ENCODE data around the gene PLA2G2D. TPM values are rescaled to one million over a fixed set of nuclear protein-coding genes. Genes with fewer than 3 reads are reported as not detected.

Gene PLA2G2D
- total RNA-seq, 1 donor from 2014 or later = 0.27 TPM

DNA sequence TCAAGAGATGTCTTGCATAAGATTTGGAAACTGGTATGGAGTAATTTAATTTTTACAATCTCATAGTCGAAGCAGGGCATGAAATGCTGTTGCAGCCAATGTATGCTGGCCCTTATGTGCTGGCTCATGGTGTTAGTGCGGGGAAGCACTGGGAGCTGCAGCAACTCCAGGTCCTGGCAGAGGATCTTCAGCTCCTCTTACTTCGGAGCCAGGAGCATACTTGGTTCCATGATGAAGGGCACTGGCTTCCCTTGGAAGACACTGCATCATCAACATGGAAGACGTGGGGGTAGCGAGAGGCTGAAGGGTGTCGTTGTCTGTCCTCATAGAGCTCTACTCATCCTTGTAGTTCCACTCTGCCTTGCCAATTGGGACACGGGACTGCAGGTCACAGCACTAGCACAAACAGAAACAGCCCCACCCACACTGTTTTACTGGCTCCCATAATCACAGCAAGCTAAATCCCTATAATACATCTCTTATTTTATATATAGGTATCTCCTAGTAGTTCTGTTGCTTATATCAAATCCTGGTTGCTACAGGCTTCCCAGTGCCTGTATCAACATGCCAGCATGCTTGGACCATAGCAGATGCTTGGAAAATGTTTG lies 22.4 kb downstream of the PLA2G2D start:
- no peaks in the 10 kb centered on the region for H3K27me3 ChIP-seq (ENCODE audit: low read depth)
- H3K27ac ChIP-seq = no peak overlapping the region
- no peak overlapping the region for H3K4me3 ChIP-seq
- ATAC-seq = no peak
- peaks cover 28% of the 10 kb centered on the region for H3K4me1 ChIP-seq
- no peak for DNase-seq
- intact Hi-C loops (cut with DNase I) = no loop called here
- H3K9me3 ChIP-seq = no peaks in the 10 kb centered on the region
- H3K36me3 ChIP-seq = no peaks in the 10 kb centered on the region
- no peak for TF ChIP-seq CTCF (IDR thresholded peaks at IDR 0.05)

DNA sequence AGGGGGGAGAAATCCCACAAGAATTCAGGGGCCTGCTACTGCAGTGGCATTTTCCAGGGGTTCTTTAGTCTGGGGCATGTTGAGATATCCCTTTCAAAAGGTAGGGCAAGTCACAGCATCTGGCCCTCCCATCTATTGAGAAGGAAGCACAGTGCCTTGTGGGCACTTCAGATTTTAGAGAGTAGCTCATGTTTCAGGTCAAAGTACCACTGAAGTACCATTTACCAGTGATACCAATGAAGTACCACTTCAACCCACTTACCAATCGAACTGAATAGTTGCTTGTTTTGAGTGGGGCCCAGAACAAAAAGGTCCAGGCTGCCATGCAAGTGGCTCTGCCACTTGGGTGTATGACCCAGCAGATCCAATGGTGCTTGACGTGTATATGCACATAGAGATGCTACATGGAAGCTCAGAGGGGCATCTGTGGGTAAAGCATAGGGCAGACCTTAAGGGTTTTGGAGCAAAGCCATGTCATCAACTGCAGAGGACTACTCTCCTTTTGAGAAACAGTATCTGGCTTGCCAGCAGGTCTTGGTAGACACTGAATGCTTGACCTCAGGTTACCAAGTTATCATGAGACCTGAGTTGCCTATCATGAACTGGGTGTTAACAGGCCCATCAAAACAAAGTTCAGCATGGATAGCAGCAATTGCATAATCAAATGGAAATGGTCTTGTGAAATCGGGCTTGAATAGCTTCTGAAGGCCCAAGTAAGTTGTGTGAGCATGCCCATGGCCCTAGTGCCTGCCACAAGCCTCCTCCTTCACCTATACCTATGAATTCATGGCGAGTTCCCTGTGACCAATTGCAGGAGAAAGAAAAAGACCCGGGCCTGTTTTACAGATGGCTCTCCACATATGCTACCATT lies 23.5 kb downstream of the PLA2G2D start:
- peak; percentile 61 to 76 for ATAC-seq
- H3K27ac ChIP-seq = no peak overlapping the region

DNA sequence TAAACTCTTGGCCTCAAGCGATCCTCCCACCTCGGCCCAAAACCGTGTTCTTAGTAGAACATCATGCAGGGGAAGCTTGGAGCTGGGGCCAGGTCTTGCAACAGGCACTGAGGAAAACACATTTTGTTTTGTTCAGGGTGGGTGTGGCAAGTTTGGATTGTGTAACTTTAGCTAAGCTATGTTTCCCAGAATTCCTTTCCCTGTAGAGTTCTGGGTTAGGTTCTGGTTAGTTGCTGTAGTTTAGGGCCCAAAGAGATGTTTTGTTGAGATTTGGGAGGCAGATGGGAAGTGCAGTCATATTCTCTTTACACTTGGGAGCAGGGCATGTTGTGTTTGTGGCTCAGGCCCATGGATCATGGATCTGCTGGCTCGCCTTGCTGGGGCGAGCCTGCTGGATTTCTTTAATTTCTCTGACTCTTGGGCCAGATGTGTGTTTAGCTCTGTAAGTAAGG lies 25.4 kb downstream of the PLA2G2D start:
- intact Hi-C loops (cut with DNase I) = no loop called here
- Histone ChIP-seq H3K9me3 (no peaks in the 10 kb centered on the region), H3K27me3 (ENCODE audit: low read depth) (no peaks in the 10 kb centered on the region), H3K27ac (peak overlapping the region; percentile 47), H3K36me3 (no peaks in the 10 kb centered on the region), H3K4me1 (peaks cover 14% of the 10 kb centered on the region), H3K4me3 (no peak overlapping the region)
- DNase-seq (no peak), ATAC-seq (peak; percentile 27 to 57)
- TF ChIP-seq CTCF (IDR thresholded peaks at IDR 0.05) = no peak

More for the DNA sequence above, 23.5 kb downstream of the PLA2G2D start:
- Histone ChIP-seq H3K4me1 (peaks cover 18% of the 10 kb centered on the region), H3K4me3 (no peak overlapping the region), H3K27me3 (ENCODE audit: low read depth) (no peaks in the 10 kb centered on the region), H3K36me3 (no peaks in the 10 kb centered on the region), H3K9me3 (no peaks in the 10 kb centered on the region)
- DNase-seq = no peak
- intact Hi-C loops (cut with DNase I) = no loop called here
- no peak for TF ChIP-seq CTCF (IDR thresholded peaks at IDR 0.05)

- no peaks in the 10 kb centered on the region for H3K36me3 ChIP-seq
- H3K27me3 ChIP-seq (ENCODE audit: low read depth) = no peaks in the 10 kb centered on the region
- no peaks in the 10 kb centered on the region for H3K9me3 ChIP-seq
- DNase-seq (no peak), ATAC-seq (no peak)
- no peak overlapping the region for H3K4me3 ChIP-seq
- H3K4me1 ChIP-seq = peaks cover 14% of the 10 kb centered on the region
- intact Hi-C loops (cut with DNase I) = no loop called here
- H3K27ac ChIP-seq = peak overlapping the region; percentile 47
- TF ChIP-seq CTCF (IDR thresholded peaks at IDR 0.05) = no peak
Measured at GRCh38 chr1:20093303-20093702, 26.0 kb downstream of the PLA2G2D start.

DNA sequence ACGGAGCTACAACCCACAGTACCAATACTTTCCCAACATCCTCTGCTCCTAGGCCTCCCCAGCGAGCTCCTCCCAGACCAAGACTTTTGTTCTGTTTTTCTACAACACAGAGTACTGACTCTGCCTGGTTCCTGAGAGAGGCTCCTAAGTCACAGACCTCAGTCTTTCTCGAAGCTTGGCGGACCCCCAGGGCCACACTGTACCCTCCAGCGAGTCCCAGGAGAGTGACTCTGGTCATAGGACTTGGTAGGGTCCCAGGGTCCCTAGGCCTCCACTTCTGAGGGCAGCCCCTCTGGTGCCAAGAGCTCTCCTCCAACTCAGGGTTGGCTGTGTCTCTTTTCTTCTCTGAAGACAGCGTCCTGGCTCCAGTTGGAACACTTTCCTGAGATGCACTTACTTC lies 28.7 kb downstream of the PLA2G2D start:
- no peak for ATAC-seq
- intact Hi-C loops (cut with DNase I) = no loop called here

More for the DNA sequence above, 28.7 kb downstream of the PLA2G2D start:
- no peaks in the 10 kb centered on the region for H3K36me3 ChIP-seq
- H3K4me3 ChIP-seq = no peak overlapping the region
- no peaks in the 10 kb centered on the region for H3K9me3 ChIP-seq
- peaks cover 14% of the 10 kb centered on the region for H3K4me1 ChIP-seq
- H3K27ac ChIP-seq = no peak overlapping the region
- no peak for TF ChIP-seq CTCF (IDR thresholded peaks at IDR 0.05)
- no peaks in the 10 kb centered on the region for H3K27me3 ChIP-seq (ENCODE audit: low read depth)
- no peak for DNase-seq

All from lower lobe of right lung (tissue), 2 donors.